Measurements from ENCODE around the gene TACR2.

The TACR2 gene

DNA sequence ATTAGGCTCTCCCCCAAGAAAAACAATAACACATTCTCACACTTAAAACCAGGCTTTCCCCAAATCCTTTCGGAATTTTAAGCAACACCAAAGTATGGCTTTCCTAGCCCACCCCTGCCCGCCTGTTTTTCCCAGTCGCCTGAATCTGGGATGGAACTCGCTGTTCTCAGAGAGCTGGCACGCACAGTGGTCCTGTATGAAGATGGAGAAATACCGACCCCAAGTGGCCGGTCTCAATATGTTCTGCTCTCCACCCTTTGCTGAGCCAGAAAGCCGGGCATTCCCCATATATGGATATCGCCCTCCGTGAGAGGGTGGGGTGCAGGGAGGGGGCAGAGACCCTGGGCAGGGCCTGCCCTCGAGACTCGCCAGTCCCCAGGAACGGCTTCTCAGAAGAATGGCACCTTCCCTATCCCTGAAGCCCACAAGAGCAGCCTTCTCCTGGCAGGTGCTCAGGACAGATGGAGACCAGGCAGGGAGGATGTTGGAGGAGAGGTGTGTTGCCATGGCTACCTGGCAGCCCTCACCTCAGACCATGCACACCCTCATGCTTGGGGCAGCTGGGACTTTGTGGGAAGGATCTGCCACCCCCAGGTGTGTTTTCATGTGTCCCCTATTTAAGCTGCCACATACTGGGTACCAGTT is 3.4 kb downstream of the TACR2 start:
- no peak overlapping the region for H3K4me3 ChIP-seq (ENCODE audit: low read depth, low read length)
- DNase-seq (ENCODE audit: low read depth): peak; percentile 78
- TF ChIP-seq, protein P1, sequence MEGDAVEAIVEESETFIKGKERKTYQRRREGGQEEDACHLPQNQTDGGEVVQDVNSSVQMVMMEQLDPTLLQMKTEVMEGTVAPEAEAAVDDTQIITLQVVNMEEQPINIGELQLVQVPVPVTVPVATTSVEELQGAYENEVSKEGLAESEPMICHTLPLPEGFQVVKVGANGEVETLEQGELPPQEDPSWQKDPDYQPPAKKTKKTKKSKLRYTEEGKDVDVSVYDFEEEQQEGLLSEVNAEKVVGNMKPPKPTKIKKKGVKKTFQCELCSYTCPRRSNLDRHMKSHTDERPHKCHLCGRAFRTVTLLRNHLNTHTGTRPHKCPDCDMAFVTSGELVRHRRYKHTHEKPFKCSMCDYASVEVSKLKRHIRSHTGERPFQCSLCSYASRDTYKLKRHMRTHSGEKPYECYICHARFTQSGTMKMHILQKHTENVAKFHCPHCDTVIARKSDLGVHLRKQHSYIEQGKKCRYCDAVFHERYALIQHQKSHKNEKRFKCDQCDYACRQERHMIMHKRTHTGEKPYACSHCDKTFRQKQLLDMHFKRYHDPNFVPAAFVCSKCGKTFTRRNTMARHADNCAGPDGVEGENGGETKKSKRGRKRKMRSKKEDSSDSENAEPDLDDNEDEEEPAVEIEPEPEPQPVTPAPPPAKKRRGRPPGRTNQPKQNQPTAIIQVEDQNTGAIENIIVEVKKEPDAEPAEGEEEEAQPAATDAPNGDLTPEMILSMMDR (conservative IDR thresholded peaks at IDR 0.05; ENCODE audit: low read depth, low read length): peak; percentile 81

DNA sequence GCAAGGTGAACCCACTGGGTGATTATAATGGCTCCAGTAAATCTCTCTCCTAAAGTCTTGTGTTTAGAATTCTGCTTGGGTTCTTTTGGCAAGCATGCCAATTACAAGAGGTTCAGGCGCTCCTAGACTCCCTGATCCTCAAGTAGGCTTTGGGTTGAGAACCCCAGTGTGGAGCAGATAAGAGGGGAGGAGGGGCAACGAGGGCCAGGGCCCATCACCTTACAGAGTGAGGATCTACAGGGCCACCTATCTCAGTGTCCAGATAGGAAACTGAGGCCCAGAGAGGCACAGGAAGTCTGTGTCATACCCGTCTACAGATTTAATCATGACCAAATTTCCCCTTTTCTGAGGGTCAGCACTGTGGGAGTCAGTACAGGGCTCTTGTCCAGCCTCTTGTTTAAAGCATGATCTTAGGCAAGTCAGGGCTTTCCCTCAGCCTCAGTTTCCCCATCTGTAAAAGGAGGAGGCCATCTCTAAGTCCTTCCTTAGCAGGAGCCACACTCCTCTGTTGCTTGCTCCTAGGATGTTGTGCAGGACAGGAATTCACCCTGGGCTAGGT is 4.4 kb downstream of the TACR2 start:
- DNase-seq (ENCODE audit: low read depth): no peak
- TF ChIP-seq, protein P1 (conservative IDR thresholded peaks at IDR 0.05; ENCODE audit: low read depth, low read length): no peak
- no peak overlapping the region for H3K4me3 ChIP-seq (ENCODE audit: low read depth, low read length)

DNA sequence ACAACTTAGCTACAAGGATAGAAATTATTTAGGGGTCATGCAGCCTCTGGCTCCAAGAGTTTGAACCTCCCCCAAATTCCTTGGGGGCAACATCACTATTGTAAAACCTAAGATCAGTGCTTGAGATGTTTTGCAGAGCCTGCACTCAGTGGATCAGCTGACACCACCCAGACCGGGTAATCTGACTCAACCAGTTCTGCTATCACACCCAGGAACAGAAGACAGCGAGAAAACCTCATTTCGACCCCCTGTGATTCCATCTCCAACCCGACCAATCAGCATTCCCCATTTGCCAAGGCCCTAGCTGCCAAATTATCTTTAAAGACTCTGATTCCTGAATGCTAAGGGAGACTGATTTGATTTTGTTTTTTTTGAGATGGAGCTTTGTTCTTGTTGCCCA is 5.2 kb downstream of the TACR2 start:
- peak; percentile 50 for DNase-seq (ENCODE audit: low read depth)
- TF ChIP-seq, protein P1 (conservative IDR thresholded peaks at IDR 0.05; ENCODE audit: low read depth, low read length): no peak
- H3K4me3 ChIP-seq (ENCODE audit: low read depth, low read length): no peak overlapping the region

DNA sequence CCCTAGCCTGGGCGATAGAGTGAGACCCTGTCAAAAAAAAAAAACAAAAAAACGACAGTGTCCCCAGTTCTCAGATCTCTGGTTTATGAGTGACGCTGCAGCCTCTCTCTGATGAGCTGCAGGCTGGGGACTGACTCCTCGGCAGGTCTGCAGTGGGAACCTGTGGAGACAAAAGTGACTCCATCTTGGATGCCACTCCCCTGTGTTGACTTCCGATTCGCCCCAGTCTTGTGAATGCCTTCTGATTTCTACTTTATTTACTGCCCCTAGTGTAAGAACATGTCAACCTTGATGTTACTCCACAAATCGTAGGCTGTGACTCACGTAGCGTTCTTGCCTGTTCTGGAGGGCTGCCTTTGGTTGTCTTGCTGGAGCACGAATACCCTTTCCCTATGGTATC is 6.2 kb downstream of the TACR2 start:
- TF ChIP-seq, protein P1 (conservative IDR thresholded peaks at IDR 0.05; ENCODE audit: low read depth, low read length): no peak
- DNase-seq (ENCODE audit: low read depth): no peak
- no peak overlapping the region for H3K4me3 ChIP-seq (ENCODE audit: low read depth, low read length)

DNA sequence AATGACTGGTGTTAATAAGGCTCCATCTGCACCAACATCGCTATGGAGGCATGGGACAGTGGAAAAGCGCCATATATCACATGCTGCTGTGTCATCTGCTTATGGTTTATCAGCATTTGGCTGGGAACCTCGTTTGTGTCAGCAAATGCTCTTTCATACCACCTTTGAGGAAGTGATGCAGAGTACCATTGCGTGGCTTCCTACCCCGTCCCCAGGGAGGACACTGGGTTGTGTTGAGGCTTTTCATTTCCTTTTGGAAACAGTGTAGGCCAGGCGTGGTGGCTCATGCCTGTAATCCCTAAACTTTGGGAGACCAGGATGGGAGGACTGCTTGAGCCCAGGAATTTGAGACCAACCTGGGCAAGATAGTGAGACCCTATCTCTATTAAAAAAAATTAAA is 6.8 kb downstream of the TACR2 start:
- no peak overlapping the region for H3K4me3 ChIP-seq (ENCODE audit: low read depth, low read length)
- no peak for DNase-seq (ENCODE audit: low read depth)
- TF ChIP-seq, protein P1 (conservative IDR thresholded peaks at IDR 0.05; ENCODE audit: low read depth, low read length): no peak

DNA sequence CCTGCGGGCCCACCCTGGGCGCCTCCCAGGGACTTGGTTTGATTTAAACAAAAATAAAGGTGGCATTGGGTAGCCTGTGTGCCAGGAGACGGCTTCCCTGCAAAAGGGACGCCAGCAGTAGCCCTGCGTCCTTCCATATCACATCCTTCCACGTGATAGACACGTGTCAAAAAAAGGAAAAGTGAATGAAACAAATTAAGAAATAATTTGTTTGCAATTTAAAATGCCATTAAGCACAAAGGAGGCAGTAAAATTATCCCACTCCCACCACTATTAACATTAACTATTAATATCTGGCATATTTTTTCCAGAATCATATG is 7.6 kb downstream of the TACR2 start:
- TF ChIP-seq, protein P1 (conservative IDR thresholded peaks at IDR 0.05; ENCODE audit: low read depth, low read length): no peak
- DNase-seq (ENCODE audit: low read depth): no peak
- peak overlapping the region; percentile 57 for H3K4me3 ChIP-seq (ENCODE audit: low read depth, low read length)

Data from choroid plexus epithelial cell (primary cell).